NCI-H1048 (cell line): ENCODE data around the gene TLE3.

Source experiments
- DNase-seq: peaks from one replicate; lab custom pipeline; 2025; lab: John Stamatoyannopoulos, UW

Gene TLE3

DNA sequence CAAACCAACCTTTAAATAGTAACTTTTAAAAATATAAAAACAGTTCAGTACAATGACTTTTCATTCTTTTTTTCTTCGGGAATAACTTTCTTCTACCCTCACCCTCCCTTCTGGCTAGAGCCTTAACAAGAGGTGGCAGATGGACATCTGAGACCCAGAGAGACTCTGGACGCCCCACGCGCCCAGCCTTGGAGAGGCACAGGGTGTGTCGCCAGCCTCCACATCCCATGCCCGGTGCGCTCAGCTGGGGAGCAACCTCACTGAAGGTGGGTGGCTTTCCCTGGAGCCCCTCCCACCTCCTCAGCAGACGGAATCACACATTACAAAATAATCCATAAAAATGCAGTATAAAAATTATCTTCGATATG, 49.5 kb downstream of the TLE3 start:
- DNase-seq = no peak

- no peak for DNase-seq
Measured at GRCh38 chr15:70047386-70048197, 50.1 kb downstream of the TLE3 start.

- DNase-seq = no peak
Measured at GRCh38 chr15:70046679-70047369, 50.9 kb downstream of the TLE3 start.

DNA sequence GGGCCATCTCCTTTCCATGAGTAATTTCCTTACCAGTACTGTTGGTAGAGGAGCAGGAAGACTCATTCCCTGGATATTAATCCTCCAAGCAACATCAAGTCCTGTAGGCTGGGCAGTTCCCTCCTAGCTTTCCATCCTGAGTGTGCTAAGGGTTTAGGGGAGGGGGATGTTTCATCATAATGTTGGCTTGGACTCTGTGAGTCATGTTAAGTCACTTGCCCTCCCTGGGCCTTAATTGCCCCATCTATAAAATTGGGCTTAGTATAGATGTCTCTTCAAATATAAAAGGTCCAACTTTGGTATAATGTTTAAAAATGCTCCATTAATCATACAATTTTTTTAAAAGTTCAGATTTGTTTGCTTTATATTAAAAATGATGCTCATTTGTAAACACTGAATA, 52.7 kb downstream of the TLE3 start:
- no peak for DNase-seq

GRCh38 chr15:70044168-70044567, 53.5 kb downstream of the TLE3 start:
- DNase-seq = no peak

- DNase-seq = no peak
Measured at GRCh38 chr15:70043590-70043989, 54.1 kb downstream of the TLE3 start.

- no peak for DNase-seq
Measured at GRCh38 chr15:70042553-70043214, 55.0 kb downstream of the TLE3 start.

- no peak for DNase-seq
Measured at GRCh38 chr15:70039917-70040316, 57.8 kb downstream of the TLE3 start.

GRCh38 chr15:70038730-70039392, 58.9 kb downstream of the TLE3 start:
- no peak for DNase-seq

DNA sequence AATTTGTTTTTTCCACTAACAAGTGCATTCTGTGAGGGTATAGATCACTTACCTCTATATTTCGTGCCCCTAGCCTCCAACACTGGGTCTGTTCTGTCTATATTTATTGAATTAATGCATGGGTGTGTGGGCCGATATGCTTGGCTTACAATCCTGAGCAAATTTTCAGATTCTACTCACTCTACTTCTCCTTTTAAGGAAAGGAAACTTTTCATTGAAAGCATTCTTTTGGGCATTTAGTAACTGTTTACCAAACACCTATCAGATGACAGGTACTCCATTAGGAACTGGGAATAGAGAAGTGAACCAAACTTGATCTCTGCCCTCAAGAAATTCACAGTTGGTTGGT, 60.5 kb downstream of the TLE3 start:
- no peak for DNase-seq

- DNase-seq = no peak
Measured at GRCh38 chr15:70036585-70037291, 61.0 kb downstream of the TLE3 start.

DNA sequence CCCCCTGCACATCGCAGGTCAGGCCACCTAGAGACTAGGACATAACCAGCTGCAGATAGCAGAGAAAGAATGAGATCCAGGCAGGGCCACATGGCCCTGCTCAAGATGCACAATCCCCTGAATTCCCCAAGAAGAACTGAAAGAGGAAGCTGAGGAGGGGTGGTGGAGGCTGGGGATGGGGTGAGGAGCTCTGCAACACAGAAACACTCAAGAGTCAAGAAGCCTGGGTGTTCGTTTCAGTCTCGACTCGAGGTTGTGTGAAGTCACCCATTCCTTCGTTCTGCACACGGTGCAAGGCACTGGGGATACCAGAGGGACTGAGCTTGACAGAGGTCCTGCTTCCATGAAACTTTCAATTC, 62.0 kb downstream of the TLE3 start:
- no peak for DNase-seq

DNA sequence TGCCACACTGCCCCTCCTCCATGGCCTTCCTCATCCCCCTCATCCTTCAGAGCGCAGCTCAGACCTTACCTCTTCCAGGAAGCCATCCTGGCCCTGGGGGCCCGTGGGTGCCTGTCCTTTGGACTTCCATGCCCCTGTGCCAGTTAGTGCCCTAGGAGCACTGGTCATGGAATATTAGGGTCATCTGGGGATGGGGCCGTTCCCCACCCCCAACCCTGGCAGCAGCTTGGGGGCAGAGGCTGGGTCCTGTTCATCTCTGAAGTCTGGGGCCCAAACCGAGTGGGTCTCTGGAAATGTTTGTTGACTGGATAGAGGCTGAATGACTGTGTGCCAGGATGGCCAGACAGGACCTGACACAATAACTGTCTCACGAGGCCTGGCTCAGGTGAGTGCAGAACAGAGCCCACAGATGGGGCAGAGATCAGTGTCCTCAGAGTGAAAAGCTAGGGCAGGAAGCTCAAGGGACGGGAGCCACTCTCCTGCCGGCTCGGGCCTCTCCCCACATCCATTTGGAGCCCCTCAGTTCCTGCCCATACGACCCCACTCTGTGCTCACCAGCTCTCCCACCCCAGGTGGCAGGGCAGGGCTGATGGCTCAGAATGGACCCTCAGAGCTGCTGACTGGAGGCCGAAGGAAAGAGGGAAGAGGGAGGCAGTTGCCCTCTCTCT, 62.5 kb downstream of the TLE3 start:
- DNase-seq = no peak

- no peak for DNase-seq
Measured at GRCh38 chr15:70034596-70034995, 63.1 kb downstream of the TLE3 start.

DNA sequence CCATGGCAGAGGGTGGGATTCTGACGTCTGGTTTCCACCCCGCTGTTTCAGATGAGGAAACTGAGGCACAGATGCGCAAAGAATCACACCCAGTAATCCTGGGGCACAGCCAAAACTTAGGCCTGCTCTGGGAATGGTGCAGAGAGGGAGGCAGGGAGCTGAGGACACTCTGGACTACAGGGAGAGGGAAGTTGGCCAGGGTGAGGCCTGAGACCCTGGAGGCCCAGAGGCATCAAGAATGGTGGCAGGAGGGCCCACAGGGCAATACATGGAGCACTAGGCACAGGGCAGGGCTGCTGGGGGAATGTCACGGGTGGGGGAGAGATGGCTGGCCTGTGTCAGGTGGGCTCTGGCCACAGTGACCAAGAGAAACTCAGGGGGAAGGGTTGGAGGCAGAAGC, 63.6 kb downstream of the TLE3 start:
- no peak for DNase-seq

DNA sequence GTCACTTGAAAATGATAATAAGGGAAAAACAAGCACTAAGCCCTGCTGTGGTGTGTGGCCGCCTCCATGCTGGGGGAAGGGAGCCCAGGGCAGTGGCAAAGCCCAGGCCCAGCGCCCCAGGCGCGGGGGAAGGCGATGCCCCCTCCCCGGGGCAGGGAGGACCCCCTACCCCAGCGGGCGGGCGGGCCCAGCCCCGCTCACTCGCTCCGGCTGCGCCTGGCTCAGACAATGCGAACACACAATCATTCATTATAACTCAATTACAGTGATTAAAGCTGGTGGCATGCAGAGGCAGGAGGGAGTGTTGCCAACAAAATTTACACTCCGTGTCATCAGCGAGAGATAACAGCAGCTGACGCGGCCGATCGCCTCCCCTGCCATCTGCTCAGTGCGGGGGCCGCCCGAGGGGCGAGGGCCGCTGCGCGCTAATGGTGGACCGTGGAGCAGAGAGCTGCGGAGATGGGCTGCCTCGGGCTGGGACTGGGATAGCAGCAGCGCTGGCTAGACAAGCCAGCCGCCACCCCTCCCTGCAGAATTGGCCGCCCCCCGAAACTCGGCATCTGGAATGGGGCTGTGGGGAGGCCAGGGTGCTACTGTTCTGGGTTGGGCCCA, 64.1 kb downstream of the TLE3 start:
- DNase-seq = no peak

GRCh38 chr15:70033109-70033508, 64.6 kb downstream of the TLE3 start:
- DNase-seq = no peak

DNA sequence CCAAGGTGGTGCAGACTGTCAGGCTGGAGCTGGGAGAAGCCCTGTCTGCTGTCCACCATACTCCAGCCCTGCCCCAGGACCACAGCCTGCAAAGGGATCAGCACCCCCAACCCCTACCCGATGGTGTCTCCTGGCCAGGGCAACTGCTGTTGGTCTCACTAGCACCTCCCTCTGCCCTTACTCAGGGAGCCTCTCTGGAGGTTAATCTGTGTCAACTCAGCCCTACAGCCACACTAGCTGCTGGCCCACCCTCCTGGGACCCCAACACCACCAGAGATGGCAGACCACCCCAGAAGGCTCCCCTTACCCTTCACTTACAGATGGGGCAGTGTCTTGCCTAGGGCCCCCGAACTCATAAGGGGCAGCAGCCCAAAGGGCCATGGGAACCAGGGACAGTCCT, 65.2 kb downstream of the TLE3 start:
- DNase-seq = no peak

- DNase-seq = no peak
Measured at GRCh38 chr15:70031713-70032112, 66.0 kb downstream of the TLE3 start.

- DNase-seq = no peak
Measured at GRCh38 chr15:70031261-70031660, 66.5 kb downstream of the TLE3 start.

DNA sequence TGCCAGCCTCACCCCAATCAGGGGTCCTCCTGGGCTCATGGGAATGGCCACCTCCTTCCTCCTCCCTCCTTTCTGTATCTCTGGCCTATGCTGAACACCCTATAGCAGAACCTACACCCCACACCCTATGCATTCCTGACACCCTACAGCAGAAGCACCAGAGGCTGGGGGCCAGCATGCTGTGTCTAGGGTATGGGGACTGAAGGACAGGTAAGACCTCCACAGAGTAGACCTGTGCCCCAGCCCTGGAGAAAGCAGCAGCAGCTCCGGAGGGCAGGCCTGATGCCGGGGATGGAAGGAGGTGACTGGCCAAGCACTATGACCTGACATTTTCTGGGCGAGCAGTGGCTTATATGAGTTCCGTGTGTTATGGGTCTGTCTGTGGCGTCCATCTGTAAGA, 66.9 kb downstream of the TLE3 start:
- DNase-seq = no peak
